Endodermal cell (in vitro differentiated cells): ENCODE measurements around the gene TSPAN17. TPM values are rescaled to one million over a fixed set of nuclear protein-coding genes. Genes with fewer than 3 reads are reported as not detected.
A peak's percentile ranks its signal among the peaks of the same experiment; 100 is the strongest.

Experiments
- DNase-seq: peaks from one replicate; pipeline ENCODE4 v3.0.0-alpha.2; 2017
- H3K27ac ChIP-seq: 2 replicates; pipeline ENCODE4 v1.5.1; 2013; ENCODE audit warnings: mild to moderate bottlenecking, low read depth, low read length, moderate library complexity
- H3K27me3 ChIP-seq: 2 replicates; pipeline ENCODE4 v1.6.1; 2013; ENCODE audit warnings: mild to moderate bottlenecking, low read length, moderate library complexity; ENCODE audit not compliant: insufficient read depth, control insufficient read depth, poor library complexity, severe bottlenecking
- H3K36me3 ChIP-seq: 2 replicates; pipeline ENCODE4 v1.7.0; 2013; ENCODE audit warnings: mild to moderate bottlenecking, low read length, moderate library complexity; ENCODE audit not compliant: control insufficient read depth, insufficient read depth
- H3K4me1 ChIP-seq: one replicate; pipeline ENCODE4 v1.7.0; 2013; ENCODE audit warnings: low read length; ENCODE audit not compliant: control insufficient read depth, insufficient read depth
- H3K4me3 ChIP-seq: 2 replicates; pipeline ENCODE4 v1.5.1; 2013; ENCODE audit warnings: mild to moderate bottlenecking, low read length, moderate library complexity
- H3K9ac ChIP-seq: 2 replicates; pipeline ENCODE4 v1.6.1; 2013; ENCODE audit warnings: mild to moderate bottlenecking, low read length, moderate library complexity; ENCODE audit not compliant: poor library complexity, severe bottlenecking; ENCODE audit errors: extremely low read depth
- H3K9me3 ChIP-seq: 2 replicates; pipeline ENCODE4 v1.6.1; 2013; ENCODE audit warnings: mild to moderate bottlenecking, low read length, moderate library complexity; ENCODE audit not compliant: control insufficient read depth
- H3K27ac Mint-ChIP-seq: 2 replicates; pipeline ENCODE4 v1.8.0; 2020; ENCODE audit warnings: mixed read lengths
- H3K27me3 Mint-ChIP-seq: 2 replicates; pipeline ENCODE4 v1.8.0; 2021; ENCODE audit warnings: mild to moderate bottlenecking, mixed read lengths; ENCODE audit not compliant: insufficient read depth
- H3K36me3 Mint-ChIP-seq: 2 replicates; pipeline ENCODE4 v1.8.0; 2020; ENCODE audit warnings: low read depth, mixed read lengths
- H3K4me1 Mint-ChIP-seq: 2 replicates; pipeline ENCODE4 v1.8.0; 2020; ENCODE audit warnings: mixed read lengths
- H3K4me3 Mint-ChIP-seq: 2 replicates; pipeline ENCODE4 v1.8.0; 2020; ENCODE audit warnings: mild to moderate bottlenecking, moderate library complexity, mixed read lengths
- H3K9me3 Mint-ChIP-seq: 2 replicates; pipeline ENCODE4 v1.8.0; 2020; ENCODE audit warnings: mild to moderate bottlenecking, mixed read lengths
- WGBS, 2 experiments: methylation state at CpG; one replicate each; pipeline versions ENCODE4 v1.1.5 to v1.1.7; 2013; ENCODE audit warnings: missing lambda C conversion rate in 2 of 2, mixed read lengths in 1 of 2; ENCODE audit not compliant: insufficient coverage in 1 of 2, insufficient read length in 1 of 2; 5-methylcytosine and 5-hydroxymethylcytosine counted together
- total RNA-seq, 2 donors: library from RNA; stranded (reverse); fragmentation: NEBNext Ultra II Directional in 1 of 2; extraction: Animal tissue kit (Norgen Biotek cat#: 25700) in 1 of 2; gene quantifications; 2 replicates in 1 of 2; 3 replicates in 1 of 2; pipeline ENCODE4 v1.2.1, GENCODE V29; 2021
- TF ChIP-seq, protein P1 (sequence below): fragments of 200-600 bp; sonication (generic); conservative IDR thresholded peaks from 2 replicates; pipeline ENCODE4 v1.5.0; 2021; ENCODE audit warnings: antibody characterized with exemption, mild to moderate bottlenecking

The TSPAN17 gene
- total RNA-seq, 2 donors from 2014 or later: 49.3 to 50.3 TPM

GRCh38 chr5:176679365-176680225 is 32.3 kb downstream of the TSPAN17 start:
- no peaks in the 10 kb centered on the region for H3K9me3 Mint-ChIP-seq
- Histone ChIP-seq H3K36me3 (no peaks in the 10 kb centered on the region), H3K4me1 (no peaks in the 10 kb centered on the region), H3K27ac (no peak overlapping the region), H3K27me3 (no peaks in the 10 kb centered on the region), H3K9me3 (no peaks in the 10 kb centered on the region), H3K4me3 (no peak overlapping the region), H3K9ac (no peak overlapping the region)
- no peaks in the 10 kb centered on the region for H3K36me3 Mint-ChIP-seq
- TF ChIP-seq, protein P1, sequence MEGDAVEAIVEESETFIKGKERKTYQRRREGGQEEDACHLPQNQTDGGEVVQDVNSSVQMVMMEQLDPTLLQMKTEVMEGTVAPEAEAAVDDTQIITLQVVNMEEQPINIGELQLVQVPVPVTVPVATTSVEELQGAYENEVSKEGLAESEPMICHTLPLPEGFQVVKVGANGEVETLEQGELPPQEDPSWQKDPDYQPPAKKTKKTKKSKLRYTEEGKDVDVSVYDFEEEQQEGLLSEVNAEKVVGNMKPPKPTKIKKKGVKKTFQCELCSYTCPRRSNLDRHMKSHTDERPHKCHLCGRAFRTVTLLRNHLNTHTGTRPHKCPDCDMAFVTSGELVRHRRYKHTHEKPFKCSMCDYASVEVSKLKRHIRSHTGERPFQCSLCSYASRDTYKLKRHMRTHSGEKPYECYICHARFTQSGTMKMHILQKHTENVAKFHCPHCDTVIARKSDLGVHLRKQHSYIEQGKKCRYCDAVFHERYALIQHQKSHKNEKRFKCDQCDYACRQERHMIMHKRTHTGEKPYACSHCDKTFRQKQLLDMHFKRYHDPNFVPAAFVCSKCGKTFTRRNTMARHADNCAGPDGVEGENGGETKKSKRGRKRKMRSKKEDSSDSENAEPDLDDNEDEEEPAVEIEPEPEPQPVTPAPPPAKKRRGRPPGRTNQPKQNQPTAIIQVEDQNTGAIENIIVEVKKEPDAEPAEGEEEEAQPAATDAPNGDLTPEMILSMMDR: peak; percentile 43
- peaks cover 10% of the 10 kb centered on the region for H3K4me1 Mint-ChIP-seq
- H3K27ac Mint-ChIP-seq: no peak overlapping the region
- H3K4me3 Mint-ChIP-seq: no peak overlapping the region
- DNase-seq: no peak
- peaks cover 48% of the 10 kb centered on the region for H3K27me3 Mint-ChIP-seq
- WGBS, 2 experiments: 89 to 91% methylated on average over 23 to 31 of the region's 31 CpGs

DNA sequence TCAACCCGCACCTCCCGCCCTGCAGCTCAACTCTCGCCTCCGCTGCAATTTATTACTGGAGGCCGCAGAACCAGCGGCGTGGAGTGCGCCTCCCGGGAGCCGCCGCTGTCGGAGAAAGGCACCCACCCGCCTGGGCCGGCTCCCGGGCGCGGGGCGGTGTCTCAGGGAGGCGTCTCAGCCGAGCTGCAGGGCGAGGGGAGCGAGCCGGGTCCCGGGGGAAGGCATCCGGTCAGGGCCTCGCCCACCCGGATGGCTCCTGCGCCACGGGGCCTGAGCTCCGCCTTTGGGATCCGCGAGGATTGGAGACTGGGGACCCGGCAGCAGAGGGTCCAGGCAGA is 32.9 kb downstream of the TSPAN17 start:
- no peaks in the 10 kb centered on the region for H3K9me3 ChIP-seq
- H3K36me3 ChIP-seq: no peaks in the 10 kb centered on the region
- Mint-ChIP-seq H3K36me3 (no peaks in the 10 kb centered on the region), H3K27ac (no peak overlapping the region), H3K9me3 (no peaks in the 10 kb centered on the region), H3K27me3 (peaks cover 48% of the 10 kb centered on the region), H3K4me3 (no peak overlapping the region), H3K4me1 (peaks cover 10% of the 10 kb centered on the region)
- WGBS, 2 experiments: 86 to 92% methylated on average over 19 to 33 of the region's 33 CpGs
- no peak overlapping the region for H3K27ac ChIP-seq
- no peaks in the 10 kb centered on the region for H3K27me3 ChIP-seq
- no peak overlapping the region for H3K4me3 ChIP-seq
- no peaks in the 10 kb centered on the region for H3K4me1 ChIP-seq
- DNase-seq: peak; percentile 70
- TF ChIP-seq, protein P1: no peak
- H3K9ac ChIP-seq: no peak overlapping the region

DNA sequence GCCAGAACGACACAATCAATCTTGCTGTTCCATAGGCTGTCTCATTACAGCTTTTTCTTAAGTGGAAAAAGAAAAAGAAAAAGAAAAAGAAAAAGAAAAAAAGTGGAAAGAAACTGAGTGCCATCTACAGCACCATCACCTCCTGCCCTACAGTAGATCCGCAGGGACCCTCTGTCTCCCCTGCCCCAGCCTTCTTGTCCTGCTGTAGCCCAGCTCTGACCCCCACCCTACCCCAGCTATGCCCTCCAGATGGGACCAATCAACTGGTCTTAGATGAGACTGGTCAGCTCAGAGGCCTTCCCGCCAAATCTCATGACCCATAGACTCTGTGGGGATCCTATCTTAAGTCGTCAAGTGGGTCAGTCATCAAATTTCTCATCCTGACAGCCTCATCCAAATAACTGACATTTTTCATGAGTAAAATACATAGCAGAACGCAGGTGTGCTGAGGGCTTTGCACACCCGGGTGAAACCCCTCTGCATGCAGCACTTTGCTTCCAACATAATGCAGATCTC is 34.8 kb downstream of the TSPAN17 start:
- no peaks in the 10 kb centered on the region for H3K27me3 ChIP-seq
- H3K9me3 ChIP-seq: no peaks in the 10 kb centered on the region
- no peak for DNase-seq
- no peaks in the 10 kb centered on the region for H3K36me3 Mint-ChIP-seq
- H3K27ac Mint-ChIP-seq: no peak overlapping the region
- WGBS, 2 experiments: 88 to 100% methylated on average over 3 to 6 of the region's 6 CpGs
- no peaks in the 10 kb centered on the region for H3K9me3 Mint-ChIP-seq
- H3K27ac ChIP-seq: no peak overlapping the region
- no peaks in the 10 kb centered on the region for H3K4me1 ChIP-seq
- peaks cover 4% of the 10 kb centered on the region for H3K4me1 Mint-ChIP-seq
- H3K36me3 ChIP-seq: no peaks in the 10 kb centered on the region
- H3K4me3 ChIP-seq: no peak overlapping the region
- H3K9ac ChIP-seq: no peak overlapping the region
- H3K27me3 Mint-ChIP-seq: peaks cover 47% of the 10 kb centered on the region
- TF ChIP-seq, protein P1: no peak
- no peak overlapping the region for H3K4me3 Mint-ChIP-seq
